ENCODE measurements around the gene TMSB10. TPM values are rescaled to one million over a fixed set of nuclear protein-coding genes. Genes with fewer than 3 reads are reported as not detected.
A peak's percentile ranks its signal among the peaks of the same experiment; 100 is the strongest.

The TMSB10 gene
- total and polyA plus RNA-seq, 2 of the 13 experiments (the other 11 are each of a cell fraction or from before 2014, with no cell fraction given) = 665 to 708 TPM

- BruUV-seq (replicated peaks) = no TSS peak
- ATAC-seq = peak; percentile 61
- in situ Hi-C loops (cut with HindIII; ENCODE audit: extremely low pct_ligation_motif_present, low pct_unique_long_range_greater_than_20kb) (loop anchor here (10.0 kb wide), 1 partner anchor 254 kb away; no protein-coding TSS in a partner anchor), intact Hi-C loops (cut with micrococcal nuclease; ENCODE audit: unreplicated experiment) (no loop called here)
- POLR2A ChIA-PET = interaction anchor here (0.7 to 1.2 kb wide), 3 partner anchors 16 to 37 kb away, joined by 3 to 4 read pairs (median 3); no protein-coding TSS in a partner anchor
- Histone ChIP-seq H3K4me2 (ENCODE audit: low read depth, low read length) (peak overlapping the region; percentile 69), H3K9ac (ENCODE audit: insufficient read depth, low read depth, low read length) (peak overlapping the region; percentile 25; the same call in 1 of the 2 replicates), H3K9me3 (ENCODE audit: low read length) (no peaks in the 10 kb centered on the region), H3K4me3 (replicated peaks in 1 of 3; ENCODE audit: insufficient read depth in 1 of 3, low read depth in 2 of 3, low read length in 3 of 3) (peak overlapping the region; percentile 13 to 39 (median 22); a peak in 4 of 6 replicates), H4K20me1 (ENCODE audit: insufficient read depth, low read length) (no peaks in the 10 kb centered on the region), H3K79me2 (ENCODE audit: insufficient read depth, low read length) (no peaks in the 10 kb centered on the region), H3K27me3 (ENCODE audit: control insufficient read depth in 1 of 2, insufficient read depth in 2 of 2, low read length in 2 of 2) (peaks cover 1 to 35% of the 10 kb centered on the region in 2 experiments; a peak in 3 of 5 replicates), H3K36me3 (replicated peaks in 1 of 2; ENCODE audit: control insufficient read depth in 1 of 2, insufficient read depth in 2 of 2, low read length in 2 of 2) (no peaks in the 10 kb centered on the region), H3K27ac (ENCODE audit: extremely low read length, insufficient read depth, low read length) (no peak overlapping the region), H2AFZ (ENCODE audit: low read length) (peak overlapping the region; percentile 78), H3K4me1 (ENCODE audit: insufficient read depth, low read length) (peaks cover 24% of the 10 kb centered on the region)
- no peak for FAIRE-seq
- no peak for DNase-seq (ENCODE audit: low spot score)
- TF ChIP-seq ZNF772 (CRISPR knock-in tag; IDR thresholded peaks at IDR 0.05) (no peak), ZNF343 (CRISPR knock-in tag; IDR thresholded peaks at IDR 0.05) (no peak), CEBPB (IDR thresholded peaks at IDR 0.05; ENCODE audit: borderline replicate concordance, low read depth, low read length) (peak; percentile 59; the same call in 1 of the 2 replicates), ATF5 (CRISPR knock-in tag; IDR thresholded peaks at IDR 0.05; ENCODE audit: low read depth) (no peak), MAFF (IDR thresholded peaks at IDR 0.05; ENCODE audit: low read depth, low read length) (0 out of 2 replicates have a peak, but pooled peaks have one; percentile 36), ZMYM3 (CRISPR knock-in tag; IDR thresholded peaks at IDR 0.05) (0 out of 2 replicates have a peak, but pooled peaks have one; percentile 18), PITX1 (CRISPR knock-in tag; IDR thresholded peaks at IDR 0.05) (no peak), IRF1 (CRISPR knock-in tag; IDR thresholded peaks at IDR 0.05; ENCODE audit: low read depth) (0 out of 2 replicates have a peak, but pooled peaks have one; percentile 41), ZNF781 (CRISPR knock-in tag; IDR thresholded peaks at IDR 0.05; ENCODE audit: borderline replicate concordance, not compliant biosample characterization) (peak; percentile 23), NONO (IDR thresholded peaks at IDR 0.05) (no peak), NONO (CRISPR knock-in tag; conservative IDR thresholded peaks at IDR 0.05) (no peak), MAFK (conservative IDR thresholded peaks at IDR 0.05 in 1 of 2, IDR thresholded peaks at IDR 0.05 in 1 of 2; ENCODE audit: low read length in 2 of 2) (peak in 1 of 2 experiments; percentile 53; a peak in 2 of 4 replicates), ZKSCAN8 (CRISPR knock-in tag; IDR thresholded peaks at IDR 0.05; ENCODE audit: borderline replicate concordance) (no peak)
- CTCF ChIA-PET (ENCODE audit: low intra/inter-chr PET ratio, low total read pairs) = no interaction called here
- 11% methylated on average over 6 of the region's 6 CpGs for WGBS (ENCODE audit: low lambda C conversion rate)
Observed at GRCh38 chr2:84888401-84889276, 16.8 kb upstream of the TMSB10 start.

All from HepG2 (cell line).